ENCODE results near the gene LGR4. TPM values are rescaled to one million over a fixed set of nuclear protein-coding genes. Genes with fewer than 3 reads are reported as not detected.

Gene LGR4
- total RNA-seq, 2 experiments from 2014 or later, result 0.06 to 1.2 TPM

GRCh38 chr11:27412192-27412691 lies 60.3 kb downstream of the LGR4 start:
- H3K4me1 ChIP-seq (ENCODE audit: insufficient read depth, low read length, poor library complexity, severe bottlenecking), result no peaks in the 10 kb centered on the region

DNA sequence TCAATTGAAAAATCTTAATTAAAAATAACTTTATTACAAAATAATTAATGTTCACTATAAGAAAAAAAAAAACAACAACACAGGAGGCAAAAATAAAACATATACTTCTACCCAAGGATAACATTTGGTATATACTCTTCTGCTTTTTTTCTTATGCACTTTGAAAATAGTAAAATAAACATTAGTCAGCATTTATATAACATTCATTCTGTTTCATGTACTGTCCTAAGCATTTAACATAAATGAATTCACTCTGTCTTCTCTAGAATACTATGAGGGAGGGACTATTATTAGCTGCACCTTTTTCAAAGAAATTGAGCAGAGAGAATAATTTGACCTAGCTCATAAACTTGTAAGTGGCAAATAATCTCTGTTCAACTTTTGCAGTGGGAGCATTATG lies 61.3 kb downstream of the LGR4 start:
- BruUV-seq (replicated peaks), result no TSS peak
- H3K27ac ChIP-seq (ENCODE audit: low read depth, low read length, poor library complexity, severe bottlenecking), result no peak overlapping the region
- no peaks in the 10 kb centered on the region for H3K36me3 ChIP-seq (ENCODE audit: insufficient read depth, low read length)
- H3K4me2 ChIP-seq (ENCODE audit: low read length), result no peak overlapping the region
- ChIA-PET POLR2A (interaction anchor here (1.3 kb wide), 1 partner anchor 10 kb away, joined by 3 read pairs; no protein-coding TSS in a partner anchor), CTCF (ENCODE audit: unreplicated experiment) (no interaction called here)
- H3K4me3 ChIP-seq (ENCODE audit: low read depth, low read length, poor library complexity, severe bottlenecking), result no peak overlapping the region
- H3K9me3 ChIP-seq (ENCODE audit: low read length), result no peaks in the 10 kb centered on the region
- no peaks in the 10 kb centered on the region for H3K79me2 ChIP-seq (ENCODE audit: insufficient read depth, low read depth, low read length)
- no peaks in the 10 kb centered on the region for H3K4me1 ChIP-seq (ENCODE audit: insufficient read depth, low read length, poor library complexity, severe bottlenecking)
- TF ChIP-seq EZH2phosphoT487 (IDR thresholded peaks at IDR 0.05; ENCODE audit: borderline replicate concordance, low read depth, low read length), result no peak
- TF ChIP-seq CTCF (conservative IDR thresholded peaks at IDR 0.05; ENCODE audit: low read length), result no peak
- intact Hi-C loops (cut with micrococcal nuclease; ENCODE audit: unreplicated experiment), result no loop called here
- H2AFZ ChIP-seq (ENCODE audit: low read length), result no peak overlapping the region
- DNase-seq (ENCODE audit: low spot score), result no peak
- H3K9me2 ChIP-seq (ENCODE audit: insufficient read depth, low read length), result no peaks in the 10 kb centered on the region
- no peaks in the 10 kb centered on the region for H4K20me1 ChIP-seq (ENCODE audit: insufficient read depth, low read length)

More at GRCh38 chr11:27412192-27412691, 60.3 kb downstream of the LGR4 start:
- no peaks in the 10 kb centered on the region for H3K79me2 ChIP-seq (ENCODE audit: insufficient read depth, low read depth, low read length)
- POLR2A ChIA-PET, result interaction anchor here (0.6 to 1.3 kb wide), 2 partner anchors 9 to 62 kb away, joined by 3 read pairs; no protein-coding TSS in a partner anchor
- TF ChIP-seq CTCF (conservative IDR thresholded peaks at IDR 0.05; ENCODE audit: low read length) (no peak), EZH2phosphoT487 (IDR thresholded peaks at IDR 0.05; ENCODE audit: borderline replicate concordance, low read depth, low read length) (no peak)
- no peak overlapping the region for H3K27ac ChIP-seq (ENCODE audit: low read depth, low read length, poor library complexity, severe bottlenecking)
- no peaks in the 10 kb centered on the region for H4K20me1 ChIP-seq (ENCODE audit: insufficient read depth, low read length)
- BruUV-seq (replicated peaks), result no TSS peak
- H3K4me2 ChIP-seq (ENCODE audit: low read length), result no peak overlapping the region
- DNase-seq (ENCODE audit: low spot score), result no peak
- intact Hi-C loops (cut with micrococcal nuclease; ENCODE audit: unreplicated experiment), result no loop called here
- H3K9me2 ChIP-seq (ENCODE audit: insufficient read depth, low read length), result no peaks in the 10 kb centered on the region
- no peak overlapping the region for H2AFZ ChIP-seq (ENCODE audit: low read length)
- H3K9me3 ChIP-seq (ENCODE audit: low read length), result no peaks in the 10 kb centered on the region
- CTCF ChIA-PET (ENCODE audit: unreplicated experiment), result no interaction called here
- no peak overlapping the region for H3K4me3 ChIP-seq (ENCODE audit: low read depth, low read length, poor library complexity, severe bottlenecking)
- H3K36me3 ChIP-seq (ENCODE audit: insufficient read depth, low read length), result no peaks in the 10 kb centered on the region

- intact Hi-C loops (cut with micrococcal nuclease; ENCODE audit: unreplicated experiment), result no loop called here
- Histone ChIP-seq H3K9me3 (ENCODE audit: low read length) (no peaks in the 10 kb centered on the region), H2AFZ (ENCODE audit: low read length) (no peak overlapping the region), H3K79me2 (ENCODE audit: insufficient read depth, low read depth, low read length) (no peaks in the 10 kb centered on the region), H3K27ac (ENCODE audit: low read depth, low read length, poor library complexity, severe bottlenecking) (no peak overlapping the region), H3K4me2 (ENCODE audit: low read length) (no peak overlapping the region), H4K20me1 (ENCODE audit: insufficient read depth, low read length) (no peaks in the 10 kb centered on the region), H3K36me3 (ENCODE audit: insufficient read depth, low read length) (no peaks in the 10 kb centered on the region), H3K4me1 (ENCODE audit: insufficient read depth, low read length, poor library complexity, severe bottlenecking) (no peaks in the 10 kb centered on the region), H3K4me3 (ENCODE audit: low read depth, low read length, poor library complexity, severe bottlenecking) (no peak overlapping the region), H3K9me2 (ENCODE audit: insufficient read depth, low read length) (no peaks in the 10 kb centered on the region)
- no peak for TF ChIP-seq CTCF (conservative IDR thresholded peaks at IDR 0.05; ENCODE audit: low read length)
- DNase-seq (ENCODE audit: low spot score), result no peak
- POLR2A ChIA-PET, result interaction anchor here (0.6 kb wide), 1 partner anchor 453 kb away, joined by 3 read pairs; no protein-coding TSS in a partner anchor
- CTCF ChIA-PET (ENCODE audit: unreplicated experiment), result no interaction called here
- no TSS peak for BruUV-seq (replicated peaks)
Observed at GRCh38 chr11:27410272-27410671, 62.3 kb downstream of the LGR4 start.

Measured in OCI-LY7 (cell line).